WTC11 (cell line): ENCODE measurements around the gene APOL3. TPM values are rescaled to one million over a fixed set of nuclear protein-coding genes. Genes with fewer than 3 reads are reported as not detected.
A peak's percentile ranks its signal among the peaks of the same experiment; 100 is the strongest.

Experiments used
- ATAC-seq: fragments of 200-7000 bp; cut with Tn5 transposase; 2 replicates; pipeline ENCODE4 v1.10.0; 2021; ENCODE audit warnings: mild to moderate bottlenecking, moderate library complexity
- CTCF ChIA-PET: fragments of 300-600 bp; sonication (Branson Sonifier 250); formaldehyde crosslinking; loops from one replicate; lab custom pipeline; 2021; ENCODE audit warnings: antibody characterized with exemption; lab: Charles Lee
- POLR2A ChIA-PET: fragments of 350-600 bp; sonication (Branson Sonifier 250); formaldehyde crosslinking; loops from one replicate; lab custom pipeline; 2021; ENCODE audit warnings: antibody characterized with exemption; lab: Charles Lee
- DNase-seq: peaks from one replicate; pipeline ENCODE4 v3.0.0; 2021; ENCODE audit warnings: low spot score
- H3K27ac Mint-ChIP-seq: 2 replicates; pipeline ENCODE4 v1.8.0; 2021; ENCODE audit warnings: mixed read lengths
- H3K27me3 Mint-ChIP-seq: 2 replicates; pipeline ENCODE4 v1.8.0; 2021; ENCODE audit warnings: low read depth, mild to moderate bottlenecking, moderate library complexity, mixed read lengths
- H3K36me3 Mint-ChIP-seq: 2 replicates; pipeline ENCODE4 v1.8.0; 2021; ENCODE audit warnings: mixed read lengths
- H3K4me1 Mint-ChIP-seq: 2 replicates; pipeline ENCODE4 v1.8.0; 2022; ENCODE audit warnings: mixed read lengths
- H3K4me3 Mint-ChIP-seq: 2 replicates; pipeline ENCODE4 v1.8.0; 2021; ENCODE audit warnings: mild to moderate bottlenecking, moderate library complexity, mixed read lengths
- H3K9me3 Mint-ChIP-seq: 2 replicates; pipeline ENCODE4 v1.8.0; 2021; ENCODE audit warnings: mixed read lengths
- ESRRA ChIP-seq: sonication (generic); formaldehyde crosslinking; IDR thresholded peaks from 2 replicates; pipeline ENCODE4 v1.8.1; 2022; ENCODE audit warnings: mild to moderate bottlenecking, missing genetic modification reagents, borderline replicate concordance
- GABPB1 ChIP-seq: sonication (generic); formaldehyde crosslinking; IDR thresholded peaks from 2 replicates; pipeline ENCODE4 v1.8.1; 2023; ENCODE audit warnings: mild to moderate bottlenecking, missing genetic modification reagents
- GRHL2 ChIP-seq: fragments of 250-450 bp; sonication (Bioruptor Pico); IDR thresholded peaks from 2 replicates; pipeline ENCODE4 v1.8.0; 2022; ENCODE audit warnings: mild to moderate bottlenecking, moderate library complexity; ENCODE audit not compliant: insufficient replicate concordance, severe bottlenecking
- IRF1 ChIP-seq: sonication (generic); formaldehyde crosslinking; IDR thresholded peaks from 2 replicates; pipeline ENCODE4 v1.8.0; 2023; ENCODE audit warnings: missing genetic modification reagents
- MAX ChIP-seq: sonication (generic); formaldehyde crosslinking; IDR thresholded peaks from 2 replicates; pipeline ENCODE4 v1.8.0; 2022; ENCODE audit warnings: mild to moderate bottlenecking, missing genetic modification reagents
- MXD4 ChIP-seq: fragments of 250-450 bp; sonication (Bioruptor Pico); IDR thresholded peaks from 2 replicates; pipeline ENCODE4 v1.8.0; 2021; ENCODE audit warnings: mild to moderate bottlenecking, moderate library complexity, borderline replicate concordance
- NFE2L1 ChIP-seq: sonication (generic); formaldehyde crosslinking; IDR thresholded peaks from 2 replicates; pipeline ENCODE4 v1.8.1; 2023; ENCODE audit warnings: missing genetic modification reagents
- NR2C2 ChIP-seq: sonication (generic); formaldehyde crosslinking; IDR thresholded peaks from 2 replicates; pipeline ENCODE4 v1.8.0; 2022; ENCODE audit warnings: mild to moderate bottlenecking, missing genetic modification reagents
- NR3C1 ChIP-seq: sonication (generic); formaldehyde crosslinking; conservative IDR thresholded peaks from 2 replicates; pipeline ENCODE4 v1.8.1; 2023; ENCODE audit warnings: low read depth, mild to moderate bottlenecking, missing genetic modification reagents
- PRRX2 ChIP-seq: fragments of 250-450 bp; sonication (Bioruptor Pico); IDR thresholded peaks from 2 replicates; pipeline ENCODE4 v1.8.0; 2021; ENCODE audit warnings: mild to moderate bottlenecking
- TEAD1 ChIP-seq: sonication (generic); formaldehyde crosslinking; IDR thresholded peaks from 2 replicates; pipeline ENCODE4 v1.8.0; 2022; ENCODE audit warnings: mild to moderate bottlenecking, missing genetic modification reagents
- TP53 ChIP-seq: sonication (generic); formaldehyde crosslinking; IDR thresholded peaks from 2 replicates; pipeline ENCODE4 v1.8.1; 2023; ENCODE audit warnings: mild to moderate bottlenecking, missing genetic modification reagents
- total RNA-seq: library from RNA; stranded (reverse); gene quantifications from 3 replicates; pipeline ENCODE4 v1.2.3, GENCODE V29; 2021
- TF ChIP-seq, protein P1 (sequence below): fragments of 250-450 bp; sonication (Bioruptor Pico); IDR thresholded peaks from 2 replicates; pipeline ENCODE4 v2.1.2; 2022; ENCODE audit warnings: mild to moderate bottlenecking, moderate library complexity
- TF ChIP-seq, protein P2 (sequence below): fragments of 250-450 bp; sonication (Bioruptor Pico); conservative IDR thresholded peaks from 2 replicates; pipeline ENCODE4 v1.9.0; 2021; ENCODE audit warnings: mild to moderate bottlenecking

The APOL3 gene
- total RNA-seq, 1 experiment from 2014 or later: 0.26 TPM

DNA sequence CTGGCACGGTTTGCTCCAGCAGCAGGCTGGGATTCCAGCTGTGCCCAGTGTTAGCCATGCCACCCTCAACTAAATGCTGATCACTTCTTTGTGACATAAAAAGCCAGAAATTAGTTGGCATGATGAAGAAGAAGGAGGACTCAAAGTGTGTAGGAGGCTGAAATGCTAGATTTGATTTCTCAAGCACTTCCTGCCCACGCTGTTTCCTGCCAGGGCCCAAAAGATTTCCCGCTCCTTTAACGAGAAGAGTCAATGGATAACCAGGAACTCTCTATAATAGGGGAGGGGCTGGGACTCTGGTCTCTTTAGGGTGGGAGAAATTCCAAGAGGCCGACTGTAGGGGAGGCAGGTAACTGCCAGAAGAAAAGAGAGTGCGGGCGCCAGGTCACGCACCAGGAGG, 26.4 kb downstream of the APOL3 start:
- H3K9me3 Mint-ChIP-seq: no peaks in the 10 kb centered on the region
- ATAC-seq (no peak), DNase-seq (no peak)
- no peaks in the 10 kb centered on the region for H3K36me3 Mint-ChIP-seq
- POLR2A ChIA-PET: no interaction called here
- H3K4me3 Mint-ChIP-seq: no peak overlapping the region
- H3K27me3 Mint-ChIP-seq: peaks cover 2% of the 10 kb centered on the region; the same call in 1 of the 2 replicates
- TF ChIP-seq TP53: no peak
- TF ChIP-seq MXD4 (CRISPR knock-in tag): no peak
- CTCF ChIA-PET: interaction anchor here (1.2 kb wide), 1 partner anchor 10 kb away, joined by 5 read pairs; no protein-coding TSS in a partner anchor
- H3K4me1 Mint-ChIP-seq: peaks cover 12% of the 10 kb centered on the region
- H3K27ac Mint-ChIP-seq: no peak overlapping the region

GRCh38 chr22:36131907-36132306, 28.6 kb downstream of the APOL3 start:
- DNase-seq (no peak), ATAC-seq (peak; percentile 39; the same call in 1 of the 2 replicates)
- peaks cover 9% of the 10 kb centered on the region for H3K27me3 Mint-ChIP-seq
- H3K27ac Mint-ChIP-seq: no peak overlapping the region
- no peaks in the 10 kb centered on the region for H3K9me3 Mint-ChIP-seq
- no peaks in the 10 kb centered on the region for H3K36me3 Mint-ChIP-seq
- TF ChIP-seq ESRRA (CRISPR knock-in tag) (no peak), GRHL2 (CRISPR knock-in tag) (no peak), NR2C2 (CRISPR knock-in tag) (no peak), IRF1 (CRISPR knock-in tag) (no peak), NR3C1 (no peak)
- TF ChIP-seq, protein P1, sequence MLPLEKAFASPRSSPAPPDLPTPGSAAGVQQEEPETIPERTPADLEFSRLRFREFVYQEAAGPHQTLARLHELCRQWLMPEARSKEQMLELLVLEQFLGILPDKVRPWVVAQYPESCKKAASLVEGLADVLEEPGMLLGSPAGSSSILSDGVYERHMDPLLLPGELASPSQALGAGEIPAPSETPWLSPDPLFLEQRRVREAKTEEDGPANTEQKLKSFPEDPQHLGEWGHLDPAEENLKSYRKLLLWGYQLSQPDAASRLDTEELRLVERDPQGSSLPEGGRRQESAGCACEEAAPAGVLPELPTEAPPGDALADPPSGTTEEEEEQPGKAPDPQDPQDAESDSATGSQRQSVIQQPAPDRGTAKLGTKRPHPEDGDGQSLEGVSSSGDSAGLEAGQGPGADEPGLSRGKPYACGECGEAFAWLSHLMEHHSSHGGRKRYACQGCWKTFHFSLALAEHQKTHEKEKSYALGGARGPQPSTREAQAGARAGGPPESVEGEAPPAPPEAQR (CRISPR knock-in tag): no peak
- TF ChIP-seq, protein P2, sequence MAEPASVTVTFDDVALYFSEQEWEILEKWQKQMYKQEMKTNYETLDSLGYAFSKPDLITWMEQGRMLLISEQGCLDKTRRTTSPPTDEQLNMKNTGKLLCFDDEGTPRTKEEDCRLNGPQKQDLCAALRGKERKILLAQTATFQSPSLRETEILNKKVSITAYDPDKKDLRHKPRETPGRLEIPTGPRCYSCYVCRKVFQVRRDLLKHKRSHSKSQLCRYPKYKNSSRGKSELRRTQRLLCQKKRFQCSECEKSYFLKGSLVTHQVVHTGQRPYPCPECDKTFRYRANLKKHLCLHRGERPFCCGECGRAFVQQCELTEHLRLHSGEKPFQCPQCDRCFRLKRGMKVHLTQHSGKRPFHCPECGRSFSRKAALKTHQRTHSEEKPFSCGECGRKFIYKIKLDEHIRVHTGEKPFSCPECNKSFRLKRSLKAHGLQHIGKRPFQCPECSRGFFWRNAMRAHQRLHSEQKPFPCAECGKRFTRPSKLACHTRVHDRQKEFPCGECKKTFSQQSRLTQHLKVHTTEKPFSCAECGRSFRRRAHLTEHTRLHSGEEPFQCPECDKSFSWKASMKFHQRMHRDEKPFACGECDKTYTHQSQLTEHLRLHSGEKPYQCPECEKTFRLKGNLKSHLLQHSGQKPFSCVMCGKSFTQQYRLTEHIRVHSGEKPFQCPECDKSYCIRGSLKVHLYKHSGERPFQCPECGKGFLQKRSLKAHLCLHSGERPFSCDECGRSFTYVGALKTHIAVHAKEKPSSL (CRISPR knock-in tag): no peak
- CTCF ChIA-PET: interaction anchor here (1.0 to 1.8 kb wide), 6 partner anchors 8 to 66 kb away, joined by 3 to 10 read pairs (median 3); no protein-coding TSS in a partner anchor
- POLR2A ChIA-PET: no interaction called here
- H3K4me1 Mint-ChIP-seq: peaks cover 13% of the 10 kb centered on the region
- no peak overlapping the region for H3K4me3 Mint-ChIP-seq

GRCh38 chr22:36129486-36130388, 30.8 kb downstream of the APOL3 start:
- Mint-ChIP-seq H3K27me3 (peaks cover 13% of the 10 kb centered on the region), H3K4me1 (peaks cover 13% of the 10 kb centered on the region), H3K4me3 (no peak overlapping the region), H3K9me3 (no peaks in the 10 kb centered on the region), H3K36me3 (no peaks in the 10 kb centered on the region), H3K27ac (no peak overlapping the region)
- CTCF ChIA-PET: interaction anchor here (0.9 to 1.8 kb wide), 4 partner anchors 12 to 503 kb away, joined by 3 to 5 read pairs (median 3); no protein-coding TSS in a partner anchor
- ATAC-seq (no peak), DNase-seq (no peak)
- POLR2A ChIA-PET: interaction anchor here (0.6 kb wide), 1 partner anchor 72 kb away, joined by 5 read pairs; no protein-coding TSS in a partner anchor
- TF ChIP-seq NFE2L1: no peak
- TF ChIP-seq MAX: no peak
- no peak for TF ChIP-seq NR2C2 (CRISPR knock-in tag)
- TF ChIP-seq TEAD1: no peak
- no peak for TF ChIP-seq PRRX2

- TF ChIP-seq GABPB1 (CRISPR knock-in tag): no peak
- ATAC-seq (no peak), DNase-seq (no peak)
- CTCF ChIA-PET: interaction anchor here (0.9 to 1.8 kb wide), 4 partner anchors 12 to 502 kb away, joined by 3 to 5 read pairs (median 3); no protein-coding TSS in a partner anchor
- POLR2A ChIA-PET: no interaction called here
- Mint-ChIP-seq H3K4me3 (no peak overlapping the region), H3K4me1 (peaks cover 14% of the 10 kb centered on the region), H3K9me3 (no peaks in the 10 kb centered on the region), H3K36me3 (no peaks in the 10 kb centered on the region), H3K27me3 (peaks cover 20% of the 10 kb centered on the region), H3K27ac (no peak overlapping the region)
Measured at GRCh38 chr22:36129071-36129470, 31.5 kb downstream of the APOL3 start.
